HCT116 (cell line): ENCODE data around the gene RNGTT. TPM values are rescaled to one million over a fixed set of nuclear protein-coding genes. Genes with fewer than 3 reads are reported as not detected.

Experiments
- ATAC-seq: fragments of 200-7000 bp; cut with Tn5 transposase; 2 replicates; pipeline ENCODE4 v1.9.1; 2020; ENCODE audit warnings: mild to moderate bottlenecking, moderate library complexity
- BruUV-seq: library from RNA; stranded (reverse); fragments of 400-500 nt; replicated peaks from 2 replicates; lab custom pipeline; 2021; lab: Mats Ljungman, UMichigan
- CTCF ChIA-PET: fragments of 300-600 bp; sonication (Branson Sonifier 250); formaldehyde crosslinking; loops from one replicate; lab custom pipeline; 2021; ENCODE audit warnings: antibody characterized with exemption; lab: Charles Lee
- POLR2A ChIA-PET: fragments of 300-600, 350-600 bp; sonication (Branson Sonifier 250); formaldehyde crosslinking; loops from one replicate; lab custom pipeline; 2021; ENCODE audit warnings: antibody characterized with exemption; lab: Charles Lee
- RAD21 ChIA-PET, 2 experiments: fragments of 300-600 bp; sonication (Branson Sonifier 250); formaldehyde crosslinking; loops; one replicate each; lab custom pipeline; 2023; ENCODE audit warnings: low total read pairs in 2 of 2; ENCODE audit not compliant: uncharacterized antibody in 2 of 2, unreplicated experiment in 2 of 2, low non-redundant PET in 1 of 2; lab: Charles Lee
- DNase-seq: peaks from one replicate; pipeline ENCODE4 v3.0.0-alpha.2; 2010; ENCODE audit warnings: low read depth, low spot score
- H2AFZ ChIP-seq: fragments of 200-600 bp; shearing (Covaris generic), sonication (generic); 2 replicates; pipeline ENCODE4 v1.6.1; 2017; ENCODE audit warnings: low read depth, mixed run types, mixed read lengths, antibody characterized with exemption, low read length; ENCODE audit not compliant: poor library complexity, severe bottlenecking
- H3K27ac ChIP-seq: 2 replicates; pipeline ENCODE4 v1.5.1; 2012; ENCODE audit warnings: low read depth, low read length
- H3K27me3 ChIP-seq: fragments of 200-600 bp; sonication (generic); 2 replicates; pipeline ENCODE4 v1.6.1; 2016; ENCODE audit warnings: mixed run types, low read length, mixed read lengths; ENCODE audit not compliant: insufficient read depth
- H3K36me3 ChIP-seq, 2 experiments: fragments of 200-500 bp in 1 of 2; fragments of 200-600 bp in 1 of 2; sonication (Bioruptor generic) in 1 of 2; sonication (generic) in 1 of 2; 2 replicates each; pipeline versions ENCODE4 v1.5.1 to v1.6.1; 2014 to 2016; ENCODE audit warnings: low read length in 2 of 2, inconsistent platforms in 1 of 2, mixed read lengths in 1 of 2, mixed run types in 1 of 2; ENCODE audit not compliant: insufficient read depth in 2 of 2, control insufficient read depth in 1 of 2
- H3K4me1 ChIP-seq, 2 experiments: fragments of 200-600 bp in 1 of 2; sonication (generic) in 1 of 2; 2 replicates each; pipeline versions ENCODE4 v1.5.1 to v1.6.1; 2012 to 2017; ENCODE audit warnings: low read length in 2 of 2, inconsistent platforms in 1 of 2, mild to moderate bottlenecking in 1 of 2, mixed read lengths in 1 of 2, mixed run types in 1 of 2, moderate library complexity in 1 of 2; ENCODE audit not compliant: insufficient read depth in 2 of 2, control insufficient read depth in 1 of 2
- H3K4me2 ChIP-seq: fragments of 200-600 bp; sonication (generic); 2 replicates; pipeline ENCODE4 v1.6.1; 2017; ENCODE audit warnings: mixed run types, low read length, mixed read lengths
- H3K4me3 ChIP-seq, 2 experiments: fragments of 200-600 bp in 1 of 2; sonication (generic) in 1 of 2; replicated peaks in 1 of 2; 2 replicates each; pipeline ENCODE4 v1.5.1; 2011 to 2016; ENCODE audit warnings: low read length in 2 of 2, control low read depth in 1 of 2, low read depth in 1 of 2, mild to moderate bottlenecking in 1 of 2, mixed read lengths in 1 of 2, mixed run types in 1 of 2
- H3K79me2 ChIP-seq: fragments of 200-600 bp; sonication (generic); 2 replicates; pipeline ENCODE4 v1.6.1; 2017; ENCODE audit warnings: mild to moderate bottlenecking, mixed run types, low read length, moderate library complexity, mixed read lengths; ENCODE audit not compliant: insufficient read depth
- H3K9ac ChIP-seq: fragments of 200-600 bp; sonication (generic); 2 replicates; pipeline ENCODE4 v1.6.1; 2016; ENCODE audit warnings: low read length, mixed read lengths
- H3K9me2 ChIP-seq: fragments of 200-600 bp; sonication (generic), shearing (Covaris generic); 2 replicates; pipeline ENCODE4 v1.6.1; 2017; ENCODE audit warnings: mixed run types, mild to moderate bottlenecking, moderate library complexity; ENCODE audit not compliant: insufficient read depth
- H3K9me3 ChIP-seq, 2 experiments: fragments of 200-500 bp in 1 of 2; fragments of 200-600 bp in 1 of 2; sonication (Bioruptor generic) in 1 of 2; sonication (generic) in 1 of 2; 2 replicates each; pipeline ENCODE4 v1.6.1; 2014 to 2017; ENCODE audit warnings: low read length in 2 of 2, mixed read lengths in 2 of 2, inconsistent platforms in 1 of 2, low read depth in 1 of 2, mild to moderate bottlenecking in 1 of 2, mixed run types in 1 of 2, moderate library complexity in 1 of 2; ENCODE audit not compliant: control insufficient read depth in 1 of 2, insufficient read depth in 1 of 2
- H4K20me1 ChIP-seq: fragments of 200-600 bp; sonication (generic), shearing (Covaris generic); 2 replicates; pipeline ENCODE4 v1.6.1; 2017; ENCODE audit warnings: mixed run types, mild to moderate bottlenecking, moderate library complexity; ENCODE audit not compliant: insufficient read depth
- ATF3 ChIP-seq: IDR thresholded peaks from 2 replicates; pipeline ENCODE4 v1.6.1; 2012
- CBX3 ChIP-seq: IDR thresholded peaks from 2 replicates; pipeline ENCODE4 v1.6.1; 2012; ENCODE audit warnings: low read depth
- CEBPB ChIP-seq: IDR thresholded peaks from 2 replicates; pipeline ENCODE4 v1.6.1; 2012; ENCODE audit warnings: low read depth
- CTCF ChIP-seq, 3 experiments: fragments of 200-600 bp in 1 of 3; sonication (generic) in 1 of 3; IDR thresholded peaks in 2 of 3; conservative IDR thresholded peaks in 1 of 3; 2 replicates each; pipeline ENCODE4 v1.5.1; 2012 to 2017; ENCODE audit warnings: low read depth in 2 of 3, low read length in 2 of 3, antibody characterized with exemption in 1 of 3, borderline replicate concordance in 1 of 3, control low read depth in 1 of 3, mild to moderate bottlenecking in 1 of 3, mixed read lengths in 1 of 3, mixed run types in 1 of 3, moderate library complexity in 1 of 3; ENCODE audit not compliant: insufficient read depth in 1 of 3
- ELF1 ChIP-seq: IDR thresholded peaks from 2 replicates; pipeline ENCODE4 v1.6.1; 2012; ENCODE audit warnings: low read depth, borderline replicate concordance
- FOSL1 ChIP-seq: IDR thresholded peaks from 2 replicates; pipeline ENCODE4 v1.6.1; 2012; ENCODE audit warnings: low read depth
- POLR2AphosphoS5 ChIP-seq: IDR thresholded peaks from 2 replicates; pipeline ENCODE4 v1.6.1; 2011; ENCODE audit warnings: mild to moderate bottlenecking, low read depth, low read length, moderate library complexity
- REST ChIP-seq: IDR thresholded peaks from 2 replicates; pipeline ENCODE4 v1.6.1; 2012; ENCODE audit warnings: low read depth
- SIN3A ChIP-seq: IDR thresholded peaks from 2 replicates; pipeline ENCODE4 v1.6.1; 2012; ENCODE audit warnings: low read depth
- SRF ChIP-seq: IDR thresholded peaks from 2 replicates; pipeline ENCODE4 v1.6.1; 2012; ENCODE audit warnings: low read depth
- TCF7L2 ChIP-seq: IDR thresholded peaks from 2 replicates; pipeline ENCODE4 v1.7.0; 2011; ENCODE audit warnings: borderline replicate concordance, inconsistent platforms; ENCODE audit not compliant: insufficient read depth, insufficient read length; ENCODE audit errors: extremely low read depth
- ZFX ChIP-seq: fragments of 450-650 bp; IDR thresholded peaks from 2 replicates; pipeline ENCODE4 v1.6.1; 2017
- intact Hi-C: fragments of 100-400 bp; cut with micrococcal nuclease; formaldehyde crosslinking; loops from 2 replicates; pipeline ENCODE4 v1.10.0; 2022
- total RNA-seq: library from RNA; stranded (reverse); gene quantifications from one replicate; pipeline ENCODE4 v1.2.1, GENCODE V29; 2021; ENCODE audit not compliant: unreplicated experiment

Gene RNGTT
- total RNA-seq, 1 experiment from 2014 or later = 23.0 TPM

GRCh38 chr6:88810089-88810488 is 153.3 kb downstream of the RNGTT start:
- Histone ChIP-seq H3K9me3 (peaks cover 0 to 5% of the 10 kb centered on the region in 2 experiments; a peak in 2 of 4 replicates), H3K4me2 (no peak overlapping the region), H3K36me3 (no peaks in the 10 kb centered on the region), H3K79me2 (no peaks in the 10 kb centered on the region), H4K20me1 (no peaks in the 10 kb centered on the region), H3K4me1 (peaks cover 0 to 3% of the 10 kb centered on the region in 2 experiments; a peak in 1 of 4 replicates), H3K9me2 (no peaks in the 10 kb centered on the region), H3K4me3 (no peak overlapping the region), H3K27me3 (no peaks in the 10 kb centered on the region), H2AFZ (no peak overlapping the region), H3K27ac (no peak overlapping the region), H3K9ac (no peak overlapping the region)
- ChIA-PET CTCF (no interaction called here), POLR2A (no interaction called here), RAD21 (no interaction called here)
- ATAC-seq (no peak), DNase-seq (no peak)
- TF ChIP-seq TCF7L2 = no peak
- TF ChIP-seq ATF3 = no peak
- no peak for TF ChIP-seq FOSL1
- no peak for TF ChIP-seq SRF
- TF ChIP-seq ZFX = no peak
- TF ChIP-seq POLR2AphosphoS5 = no peak
- no peak for TF ChIP-seq ELF1
- TF ChIP-seq CBX3 = no peak
- TF ChIP-seq CEBPB = no peak
- TF ChIP-seq CTCF (IDR thresholded peaks at IDR 0.05 in 2 of 3, conservative IDR thresholded peaks at IDR 0.05 in 1 of 3; ENCODE audit: borderline replicate concordance in 1 of 3, insufficient read depth in 1 of 3, low read depth in 2 of 3, low read length in 2 of 3) = no peak
- no peak for TF ChIP-seq SIN3A
- TF ChIP-seq REST = no peak
- no TSS peak for BruUV-seq
- intact Hi-C loops = no loop called here
